Measurements from ENCODE around the gene DDI2.
"Not testable (repeated sequence)": the region's sequence is repeated elsewhere in the genome, so short reads cannot be mapped to it uniquely, and the experiment has no call there.

Gene DDI2

DNA sequence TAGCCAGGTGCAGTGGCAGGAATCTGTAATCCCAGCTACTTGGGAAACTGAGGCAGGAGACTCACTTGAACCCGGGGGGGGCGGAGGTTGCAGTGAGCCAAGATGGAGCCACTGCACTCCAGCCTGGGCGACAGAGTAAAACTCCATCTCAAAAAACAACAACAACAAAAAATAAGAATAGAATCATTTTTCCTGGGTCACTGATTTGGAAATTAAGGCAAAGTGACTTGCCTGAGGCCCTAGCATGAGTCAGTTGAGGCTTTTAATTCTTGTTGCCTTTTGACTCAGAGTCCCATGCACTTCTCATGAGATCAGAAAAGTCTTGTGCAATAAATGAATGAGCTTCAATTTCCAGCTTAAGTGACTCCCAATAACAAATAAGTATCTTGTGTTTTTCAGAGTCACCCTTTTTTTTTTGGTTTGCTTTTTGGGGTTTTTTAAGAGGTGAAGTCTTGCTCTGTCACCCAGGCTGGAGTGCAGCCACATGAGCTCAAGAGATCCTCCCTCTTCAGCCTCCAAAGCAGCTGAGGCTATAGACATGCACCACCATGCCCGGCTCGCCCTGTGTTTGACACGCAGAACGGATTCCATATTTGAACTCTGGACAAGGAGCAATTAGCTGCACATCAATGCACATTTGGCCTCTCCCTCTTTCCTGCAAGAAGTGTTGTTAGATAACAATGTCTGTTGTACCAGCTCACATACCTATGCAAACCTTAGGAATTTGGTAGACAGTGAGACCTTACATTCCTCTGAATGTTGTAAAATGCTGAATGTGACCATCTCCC lies 63.5 kb downstream of the DDI2 start:
- peak; percentile 88 for DNase-seq

GRCh38 chr1:15681349-15682292 lies 64.4 kb downstream of the DDI2 start:
- DNase-seq: no peak

DNA sequence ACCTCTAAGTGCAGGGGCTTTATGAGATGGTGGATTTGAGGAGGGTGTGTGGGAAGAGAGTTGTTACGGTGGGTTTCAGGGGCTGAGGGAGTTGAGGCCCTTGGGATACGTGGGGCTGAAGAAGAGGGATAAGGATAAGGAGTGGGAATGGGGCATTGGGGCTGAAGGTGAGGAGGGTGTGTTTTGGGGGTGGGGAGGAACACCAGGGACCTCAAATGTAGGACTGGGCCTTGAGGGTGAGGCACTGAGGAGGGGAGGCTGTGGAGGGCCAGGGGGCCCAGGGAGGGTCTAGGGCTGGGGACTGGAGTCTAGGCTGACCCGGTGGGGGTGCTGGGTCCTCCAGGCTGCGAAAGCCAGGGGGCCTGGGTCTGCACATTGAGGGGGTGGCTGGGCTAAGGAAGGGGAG lies 65.7 kb downstream of the DDI2 start:
- no peak for DNase-seq

DNA sequence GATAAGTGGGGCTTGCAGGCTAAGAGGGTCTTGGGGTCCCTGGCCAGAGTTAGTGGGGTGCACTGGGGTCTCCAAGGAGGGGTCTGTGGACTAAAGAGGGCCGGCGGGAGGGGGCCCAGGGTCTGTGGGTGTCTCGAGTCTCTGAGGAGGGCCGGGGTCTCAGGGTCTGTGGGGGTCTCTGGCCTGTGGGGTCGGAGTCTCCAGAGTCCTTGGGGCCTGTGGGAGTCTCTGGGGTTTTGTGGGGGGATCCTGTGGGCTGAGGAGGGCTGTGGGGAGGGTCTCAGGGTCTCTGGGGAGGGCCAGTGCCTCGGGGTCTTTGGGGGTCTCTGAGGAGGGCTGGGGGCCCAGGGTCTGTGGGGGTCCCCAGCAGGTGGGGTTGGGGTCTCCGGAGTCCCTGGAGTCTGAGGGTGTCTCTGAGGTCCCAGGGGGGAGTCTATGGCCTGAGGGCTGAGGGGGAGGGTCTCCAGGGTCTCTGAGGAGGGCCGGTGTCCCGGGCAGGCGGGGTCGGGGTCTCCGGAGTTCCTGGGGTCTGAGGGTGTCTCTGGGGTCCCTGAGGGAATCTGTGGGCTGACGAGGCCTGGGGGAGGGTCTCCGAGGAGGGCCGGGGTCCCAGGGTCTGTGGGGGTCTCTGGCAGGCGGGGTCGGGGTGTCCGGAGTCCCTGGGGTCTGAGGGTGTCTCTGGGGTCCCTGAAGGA lies 66.2 kb downstream of the DDI2 start:
- DNase-seq: no peak

DNA sequence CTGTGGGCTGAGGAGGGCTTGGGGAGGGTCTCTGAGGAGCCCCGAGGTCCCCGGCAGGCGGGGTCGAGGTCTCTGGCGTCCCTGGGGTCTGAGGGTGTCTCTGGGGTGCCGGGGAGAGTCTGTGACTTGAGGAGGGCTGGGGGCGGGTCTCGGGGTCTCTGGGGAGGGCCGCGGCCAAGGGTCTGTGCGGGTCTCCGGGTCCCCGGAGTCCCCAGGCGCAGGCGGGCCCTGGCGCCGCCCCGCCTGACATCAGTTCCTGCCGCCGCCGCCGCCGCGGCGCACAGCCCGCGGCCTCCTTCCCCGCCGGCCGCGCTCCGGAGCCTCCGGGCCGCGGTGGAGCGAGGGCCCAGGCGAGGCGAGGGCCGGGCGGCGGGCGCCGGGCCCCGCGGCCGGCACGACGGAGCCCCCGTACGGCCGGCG lies 66.8 kb downstream of the DDI2 start, which contains the start of gene PLEKHM2:
Gene PLEKHM2, plus strand, starts transcription at position 279 of the 420 bp plus-strand sequence. CDS start 239 bp downstream, outside the sequence.
- peak; percentile 60 for DNase-seq

- peak; percentile 22 for DNase-seq
Observed at GRCh38 chr1:15684468-15685291, 67.4 kb downstream of the DDI2 start.

DNA sequence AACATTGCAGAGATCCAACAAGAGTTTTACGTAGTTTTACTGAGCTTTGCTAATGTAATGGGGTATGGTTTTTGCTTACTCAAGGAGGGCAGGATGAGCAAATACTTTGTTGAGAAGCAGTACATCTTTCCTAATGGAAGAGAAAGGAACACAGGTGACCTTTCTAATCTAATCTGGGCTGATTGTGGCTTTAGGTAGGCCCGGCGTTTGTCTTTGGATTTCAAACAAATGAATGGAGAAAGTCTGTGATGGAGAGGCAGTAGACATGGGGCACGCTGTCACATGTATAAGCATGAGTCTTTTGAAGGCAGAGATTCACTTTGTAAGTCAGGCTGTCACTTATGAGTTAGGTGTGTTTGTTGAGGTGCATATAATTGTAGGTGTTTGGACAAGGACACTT lies 68.6 kb downstream of the DDI2 start:
- DNase-seq: no peak

DNA sequence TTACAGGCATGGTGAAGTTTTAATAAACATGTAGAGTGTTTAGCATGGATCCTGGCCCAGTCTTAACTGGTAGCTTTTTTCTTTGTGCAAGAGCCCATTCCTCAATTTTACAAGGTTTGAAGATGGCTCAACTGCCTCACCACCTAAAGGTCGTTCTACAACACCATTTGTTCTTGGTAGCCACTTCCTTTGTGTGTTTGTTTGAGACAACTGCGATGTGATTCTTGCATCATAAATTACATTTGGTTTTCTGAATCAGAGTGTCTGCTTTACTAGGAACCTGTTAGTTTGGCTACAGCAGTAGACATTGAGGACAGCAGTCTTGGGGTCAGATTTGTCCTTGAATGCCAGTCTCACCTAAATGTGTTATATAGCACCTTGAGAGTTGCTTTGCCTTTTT lies 70.2 kb downstream of the DDI2 start:
- DNase-seq: no peak

DNA sequence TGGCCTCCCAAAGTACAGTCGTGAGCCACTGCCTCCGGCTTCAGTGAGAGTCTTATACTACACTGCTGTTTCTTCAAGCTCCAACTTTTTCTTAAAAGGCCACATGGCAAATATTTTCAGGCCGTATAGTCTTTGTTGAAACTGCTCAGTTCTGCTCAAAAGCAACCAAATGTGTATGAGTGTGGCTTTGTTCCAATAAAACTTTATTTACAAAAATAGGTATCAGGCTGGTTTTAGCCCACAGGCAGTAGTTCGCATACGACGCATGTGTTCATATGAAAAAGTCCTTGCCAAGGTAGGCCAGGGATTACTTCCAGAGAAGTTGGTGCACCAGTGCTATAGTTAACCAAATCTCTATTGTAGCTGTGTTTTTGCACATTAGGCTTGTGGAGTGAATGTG lies 73.1 kb downstream of the DDI2 start:
- DNase-seq: no peak

DNA sequence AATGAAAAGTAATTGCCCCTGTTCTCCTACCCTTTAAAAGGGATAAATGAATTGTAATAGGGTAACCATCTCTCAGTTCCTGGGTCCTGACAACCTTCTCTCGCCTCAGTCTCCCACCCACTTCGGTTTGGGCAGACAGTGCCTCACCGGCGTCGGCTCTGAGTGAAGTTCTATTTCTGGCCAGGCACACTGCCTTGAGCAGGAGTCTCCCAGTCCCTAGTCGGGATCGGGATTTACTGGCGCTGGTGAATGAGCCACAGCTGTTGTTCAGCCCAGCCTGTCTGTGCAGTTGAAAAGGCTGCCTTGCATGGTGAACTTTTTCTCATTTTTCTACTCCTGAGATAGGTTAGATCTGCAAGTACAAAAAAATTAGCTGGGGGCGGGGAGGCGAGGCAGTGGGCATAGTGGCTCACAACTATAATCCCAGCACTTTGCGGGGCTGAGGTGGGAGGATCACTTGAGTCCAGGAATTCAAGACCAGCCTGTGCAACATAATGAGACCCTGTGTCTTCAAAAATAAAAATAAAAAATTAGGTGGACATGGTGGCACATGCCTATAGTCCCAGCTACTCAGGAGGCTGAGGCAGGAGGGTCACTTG lies 74.3 kb downstream of the DDI2 start:
- no peak for DNase-seq

DNA sequence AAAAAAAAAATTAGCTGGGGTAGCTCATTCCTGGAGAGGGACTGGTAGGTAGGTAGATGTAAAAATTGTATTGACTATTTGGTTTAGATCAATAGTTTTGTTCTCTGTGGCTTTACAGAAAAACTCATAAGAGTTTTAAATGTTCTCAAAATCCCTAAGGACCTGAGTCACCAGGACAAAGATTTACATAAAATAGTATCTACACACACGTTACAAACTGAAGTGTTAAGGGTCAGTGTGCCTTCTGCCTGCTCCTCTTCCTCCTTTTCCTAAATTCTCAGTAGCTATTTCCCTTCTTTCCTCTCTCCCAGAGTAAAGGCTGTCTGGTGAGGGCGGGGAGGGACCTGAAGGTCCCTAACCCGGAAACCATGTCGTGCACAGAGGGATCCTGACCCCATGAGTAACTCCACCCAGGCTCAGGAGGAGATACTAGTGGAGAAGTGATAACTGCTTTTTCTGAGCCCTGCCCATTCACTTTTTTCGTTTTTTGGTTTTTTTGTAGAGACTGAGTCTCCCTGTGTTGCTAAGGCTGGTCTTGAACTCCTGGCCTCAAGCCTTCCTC lies 74.9 kb downstream of the DDI2 start:
- DNase-seq: no peak

- DNase-seq: no peak
Observed at GRCh38 chr1:15693371-15693770, 76.1 kb downstream of the DDI2 start.

- no peak for DNase-seq
Observed at GRCh38 chr1:15696956-15697521, 79.8 kb downstream of the DDI2 start.

- DNase-seq: no peak
Observed at GRCh38 chr1:15698201-15698600, 80.9 kb downstream of the DDI2 start.

DNA sequence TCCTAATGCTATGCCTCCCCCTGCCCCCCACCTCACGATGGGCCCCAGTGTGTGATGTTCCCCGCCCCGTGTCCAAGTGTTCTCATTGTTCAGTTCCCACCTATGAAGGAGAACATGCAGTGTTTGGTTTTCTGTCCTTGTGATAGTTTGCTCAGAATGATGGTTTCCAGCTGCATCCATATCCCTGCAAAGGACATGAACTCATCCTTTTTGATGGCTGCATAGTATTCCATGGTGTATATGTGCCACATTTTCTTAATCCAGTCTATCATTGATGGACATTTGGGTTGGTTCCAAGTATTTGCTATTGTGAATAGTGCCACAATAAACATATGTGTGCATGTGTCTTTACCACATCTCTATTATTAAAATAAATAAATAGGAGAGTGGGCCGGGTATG lies 82.1 kb downstream of the DDI2 start:
- DNase-seq: not testable (repeated sequence)

DNA sequence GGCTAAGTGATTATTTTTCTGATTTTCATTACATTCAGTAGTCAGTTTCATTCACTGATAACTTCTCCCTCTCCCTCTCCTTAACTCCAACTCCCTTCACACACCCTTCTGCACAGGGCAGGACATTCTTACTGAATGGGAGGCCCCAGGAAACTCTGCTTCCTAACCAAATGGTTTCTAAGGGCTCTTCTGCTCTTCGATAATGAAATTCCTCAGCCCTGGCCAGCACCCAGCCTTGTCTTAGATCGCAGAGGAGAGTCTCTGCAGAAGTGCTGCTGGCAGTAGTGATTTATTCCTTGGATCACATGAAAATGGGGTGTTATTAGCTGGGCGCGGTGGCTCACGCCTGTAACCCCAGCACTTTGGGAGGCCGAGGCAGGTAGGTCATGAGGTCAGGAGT lies 83.2 kb downstream of the DDI2 start:
- no peak for DNase-seq

DNA sequence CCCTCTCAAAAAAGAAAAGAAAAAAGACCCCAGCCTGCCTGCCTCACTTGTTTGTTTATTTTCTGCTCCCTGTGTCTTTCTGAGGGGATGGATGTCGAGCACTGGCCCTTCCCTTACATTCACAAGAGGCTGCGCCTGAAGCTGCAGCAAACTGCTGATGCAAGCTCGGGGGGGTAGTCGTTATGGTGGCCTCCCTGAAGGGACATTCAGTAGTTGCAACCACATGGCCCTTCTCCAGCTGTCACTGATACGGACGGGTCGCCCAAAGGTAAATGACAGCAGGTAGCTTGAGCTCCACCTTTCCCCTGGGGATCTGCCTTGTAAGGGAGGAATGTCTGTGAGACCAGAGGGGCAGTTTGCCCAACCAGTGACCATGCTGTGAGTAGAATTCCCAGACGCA lies 84.5 kb downstream of the DDI2 start:
- DNase-seq: no peak

- DNase-seq: no peak
Observed at GRCh38 chr1:15702722-15703550, 85.7 kb downstream of the DDI2 start.

DNA sequence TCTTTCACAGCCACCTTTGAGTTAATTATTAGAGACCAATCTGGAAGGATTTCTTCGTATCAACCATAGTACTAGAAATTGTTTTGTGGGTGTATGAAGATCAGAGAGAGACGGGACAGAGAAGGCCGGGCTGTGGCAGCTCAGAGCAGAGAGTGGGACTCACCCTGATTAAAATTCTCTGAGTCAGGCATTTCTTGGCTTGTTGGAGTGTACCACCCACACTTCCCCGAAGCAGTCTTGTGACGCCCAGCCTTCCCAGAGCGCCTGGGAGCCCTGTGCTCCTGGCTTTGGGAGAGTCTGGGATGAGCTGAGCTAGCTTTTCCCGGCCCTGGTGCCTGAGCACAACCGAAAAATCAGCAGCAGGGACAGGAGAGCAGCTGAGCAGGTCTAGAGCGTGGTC lies 86.3 kb downstream of the DDI2 start:
- peak; percentile 89 for DNase-seq

GRCh38 chr1:15704526-15705183 lies 87.4 kb downstream of the DDI2 start:
- no peak for DNase-seq

All from fibroblast of skin of right biceps (primary cell).